Osteoblast (primary cell): ENCODE data around the gene UBN1. TPM values are rescaled to one million over a fixed set of nuclear protein-coding genes. Genes with fewer than 3 reads are reported as not detected.

ENCODE experiments used
- DNase-seq: peaks from one replicate; pipeline ENCODE4 v3.0.0; 2011; ENCODE audit warnings: low spot score, mixed read lengths; ENCODE audit not compliant: insufficient read length; ENCODE audit errors: missing footprints
- H2AFZ ChIP-seq: 2 replicates; pipeline ENCODE4 v1.6.0; 2011; ENCODE audit warnings: mild to moderate bottlenecking, low read length
- H3K27ac ChIP-seq: 2 replicates; pipeline ENCODE4 v1.5.1; 2011; ENCODE audit warnings: mild to moderate bottlenecking, low read depth, low read length, moderate library complexity
- H3K27me3 ChIP-seq: 2 replicates; pipeline ENCODE4 v1.6.0; 2012; ENCODE audit warnings: mild to moderate bottlenecking, control low read depth, inconsistent platforms, low read length, moderate library complexity; ENCODE audit not compliant: insufficient read depth
- H3K36me3 ChIP-seq: 2 replicates; pipeline ENCODE4 v1.5.1; 2011; ENCODE audit warnings: mild to moderate bottlenecking, low read length, control low read depth, moderate library complexity; ENCODE audit not compliant: insufficient read depth
- H3K4me1 ChIP-seq: 2 replicates; pipeline ENCODE4 v1.5.1; 2011; ENCODE audit warnings: mild to moderate bottlenecking, low read length, control low read depth, moderate library complexity; ENCODE audit not compliant: insufficient read depth
- H3K4me2 ChIP-seq: 2 replicates; pipeline ENCODE4 v1.6.0; 2011; ENCODE audit warnings: mild to moderate bottlenecking, low read length; ENCODE audit not compliant: insufficient read depth
- H3K4me3 ChIP-seq: fragments of 200-600 bp; sonication (generic); 3 replicates; pipeline ENCODE4 v1.5.1; 2012; ENCODE audit warnings: mild to moderate bottlenecking, low read length, inconsistent platforms; ENCODE audit not compliant: insufficient read depth
- H3K79me2 ChIP-seq: 2 replicates; pipeline ENCODE4 v1.6.0; 2012; ENCODE audit warnings: mild to moderate bottlenecking, low read length, control low read depth, inconsistent platforms; ENCODE audit not compliant: insufficient read depth
- H3K9me3 ChIP-seq: 2 replicates; pipeline ENCODE4 v1.5.1; 2011; ENCODE audit warnings: low read depth, low read length, control low read depth
- H4K20me1 ChIP-seq: 2 replicates; pipeline ENCODE4 v1.6.0; 2012; ENCODE audit warnings: mild to moderate bottlenecking, low read length, control low read depth; ENCODE audit not compliant: insufficient read depth
- total RNA-seq: library from RNA; depleted of rRNA; stranded (reverse); fragments of >200 nt; gene quantifications from 2 replicates; pipeline ENCODE4 v1.2.3, GENCODE V29; 2012
- TF ChIP-seq, protein P1 (sequence below): IDR thresholded peaks from 2 replicates; pipeline ENCODE4 v1.5.1; 2011; ENCODE audit warnings: mild to moderate bottlenecking, low read depth, low read length, moderate library complexity; ENCODE audit errors: extremely low read depth

Gene UBN1
- total RNA-seq, 1 donor = 38.4 TPM

DNA sequence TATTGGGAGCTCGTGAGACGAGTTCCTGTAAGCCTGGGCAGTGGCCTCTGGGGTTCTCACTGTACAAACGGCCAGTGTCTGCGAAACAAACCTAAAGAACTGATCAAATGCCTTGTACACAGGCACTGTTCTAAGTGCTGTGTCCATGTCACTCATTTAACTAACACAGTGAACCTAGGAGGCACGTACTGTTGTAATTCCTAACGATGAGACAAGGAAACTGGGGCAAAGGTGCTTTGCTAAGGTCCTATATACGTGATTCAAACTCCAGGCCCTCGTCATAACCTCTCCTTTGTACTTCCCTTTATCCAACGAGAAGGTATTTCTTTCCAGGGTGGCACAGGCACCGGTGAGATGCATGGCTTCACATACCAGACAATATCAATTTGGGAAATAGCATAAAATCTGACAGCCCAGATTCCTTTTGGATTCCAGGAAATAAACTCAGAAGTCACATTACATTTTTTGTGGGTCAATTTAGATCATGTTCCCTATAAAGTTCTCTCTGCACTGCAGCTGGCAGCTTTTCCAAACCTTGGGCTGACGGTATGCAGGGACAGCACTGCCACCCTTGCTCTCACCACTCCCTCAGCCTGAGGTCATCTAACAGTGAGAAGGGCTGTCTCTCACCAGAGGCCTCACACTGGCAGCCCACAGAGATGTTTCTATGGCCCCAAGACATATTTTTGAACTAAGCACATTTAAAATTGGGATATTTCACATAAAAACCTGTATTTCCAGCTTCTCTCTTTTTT lies 18.5 kb upstream of the UBN1 start:
- no peak overlapping the region for H2AFZ ChIP-seq
- no peaks in the 10 kb centered on the region for H3K9me3 ChIP-seq
- H3K79me2 ChIP-seq = peaks cover 7% of the 10 kb centered on the region
- peaks cover 84% of the 10 kb centered on the region for H3K36me3 ChIP-seq
- no peaks in the 10 kb centered on the region for H3K4me1 ChIP-seq
- no peak overlapping the region for H3K4me3 ChIP-seq
- peak; percentile 83 for DNase-seq
- no peaks in the 10 kb centered on the region for H3K27me3 ChIP-seq
- no peak overlapping the region for H3K27ac ChIP-seq
- no peak overlapping the region for H3K4me2 ChIP-seq
- TF ChIP-seq, protein P1, sequence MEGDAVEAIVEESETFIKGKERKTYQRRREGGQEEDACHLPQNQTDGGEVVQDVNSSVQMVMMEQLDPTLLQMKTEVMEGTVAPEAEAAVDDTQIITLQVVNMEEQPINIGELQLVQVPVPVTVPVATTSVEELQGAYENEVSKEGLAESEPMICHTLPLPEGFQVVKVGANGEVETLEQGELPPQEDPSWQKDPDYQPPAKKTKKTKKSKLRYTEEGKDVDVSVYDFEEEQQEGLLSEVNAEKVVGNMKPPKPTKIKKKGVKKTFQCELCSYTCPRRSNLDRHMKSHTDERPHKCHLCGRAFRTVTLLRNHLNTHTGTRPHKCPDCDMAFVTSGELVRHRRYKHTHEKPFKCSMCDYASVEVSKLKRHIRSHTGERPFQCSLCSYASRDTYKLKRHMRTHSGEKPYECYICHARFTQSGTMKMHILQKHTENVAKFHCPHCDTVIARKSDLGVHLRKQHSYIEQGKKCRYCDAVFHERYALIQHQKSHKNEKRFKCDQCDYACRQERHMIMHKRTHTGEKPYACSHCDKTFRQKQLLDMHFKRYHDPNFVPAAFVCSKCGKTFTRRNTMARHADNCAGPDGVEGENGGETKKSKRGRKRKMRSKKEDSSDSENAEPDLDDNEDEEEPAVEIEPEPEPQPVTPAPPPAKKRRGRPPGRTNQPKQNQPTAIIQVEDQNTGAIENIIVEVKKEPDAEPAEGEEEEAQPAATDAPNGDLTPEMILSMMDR = no peak
- H4K20me1 ChIP-seq = peaks cover 20% of the 10 kb centered on the region

DNA sequence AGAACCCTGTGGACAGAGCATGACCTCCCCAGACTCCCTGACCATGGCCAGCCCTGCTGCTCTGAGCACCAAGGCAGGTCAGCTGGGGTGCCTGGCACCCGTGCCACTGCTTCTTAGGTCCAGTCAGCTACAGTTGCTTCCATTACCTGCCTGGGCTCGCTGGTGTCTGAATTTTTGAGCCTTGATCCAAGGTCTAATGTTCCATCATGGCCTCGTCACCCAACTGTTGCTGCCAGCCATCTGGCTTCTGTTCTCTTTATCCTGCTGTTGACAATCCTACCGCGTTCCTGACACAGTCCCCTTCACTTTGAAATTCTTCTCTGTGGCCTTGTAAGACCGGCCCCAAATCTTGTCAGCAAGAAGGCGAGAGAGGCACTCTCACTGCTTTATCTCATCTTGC lies 16.9 kb upstream of the UBN1 start:
- H3K27ac ChIP-seq = no peak overlapping the region
- H3K4me3 ChIP-seq = no peak overlapping the region
- no peak overlapping the region for H2AFZ ChIP-seq
- no peak overlapping the region for H3K4me2 ChIP-seq
- H3K9me3 ChIP-seq = no peaks in the 10 kb centered on the region
- TF ChIP-seq, protein P1 = no peak
- H4K20me1 ChIP-seq = peaks cover 19% of the 10 kb centered on the region
- H3K4me1 ChIP-seq = no peaks in the 10 kb centered on the region
- H3K79me2 ChIP-seq = peaks cover 20% of the 10 kb centered on the region
- H3K27me3 ChIP-seq = no peaks in the 10 kb centered on the region
- DNase-seq = no peak
- H3K36me3 ChIP-seq = peaks cover 85% of the 10 kb centered on the region

DNA sequence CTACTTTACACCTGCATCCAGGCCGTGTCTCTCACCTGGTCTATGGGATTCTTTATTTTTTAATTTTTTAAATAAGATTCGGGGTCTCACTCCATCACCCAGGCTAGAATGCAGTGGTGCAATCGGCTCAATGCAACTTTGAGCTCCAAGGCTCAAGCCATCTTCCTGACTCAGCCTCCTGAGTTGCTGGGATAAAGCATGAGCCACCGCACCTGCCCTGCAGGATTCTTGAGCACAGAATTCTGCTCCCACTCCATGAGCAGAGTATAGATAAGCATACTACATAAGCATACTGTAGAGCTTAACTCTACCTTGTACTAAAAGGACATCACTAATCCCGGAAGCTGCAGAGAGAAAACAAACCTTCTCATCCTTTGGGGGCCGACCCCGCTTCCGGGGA lies 15.7 kb upstream of the UBN1 start:
- Histone ChIP-seq H3K27ac (no peak overlapping the region), H3K9me3 (no peaks in the 10 kb centered on the region), H4K20me1 (peaks cover 18% of the 10 kb centered on the region), H3K36me3 (peaks cover 84% of the 10 kb centered on the region), H3K79me2 (peaks cover 30% of the 10 kb centered on the region), H3K4me1 (no peaks in the 10 kb centered on the region), H3K4me3 (no peak overlapping the region), H3K27me3 (no peaks in the 10 kb centered on the region), H3K4me2 (no peak overlapping the region), H2AFZ (no peak overlapping the region)
- TF ChIP-seq, protein P1 = no peak
- DNase-seq = no peak

DNA sequence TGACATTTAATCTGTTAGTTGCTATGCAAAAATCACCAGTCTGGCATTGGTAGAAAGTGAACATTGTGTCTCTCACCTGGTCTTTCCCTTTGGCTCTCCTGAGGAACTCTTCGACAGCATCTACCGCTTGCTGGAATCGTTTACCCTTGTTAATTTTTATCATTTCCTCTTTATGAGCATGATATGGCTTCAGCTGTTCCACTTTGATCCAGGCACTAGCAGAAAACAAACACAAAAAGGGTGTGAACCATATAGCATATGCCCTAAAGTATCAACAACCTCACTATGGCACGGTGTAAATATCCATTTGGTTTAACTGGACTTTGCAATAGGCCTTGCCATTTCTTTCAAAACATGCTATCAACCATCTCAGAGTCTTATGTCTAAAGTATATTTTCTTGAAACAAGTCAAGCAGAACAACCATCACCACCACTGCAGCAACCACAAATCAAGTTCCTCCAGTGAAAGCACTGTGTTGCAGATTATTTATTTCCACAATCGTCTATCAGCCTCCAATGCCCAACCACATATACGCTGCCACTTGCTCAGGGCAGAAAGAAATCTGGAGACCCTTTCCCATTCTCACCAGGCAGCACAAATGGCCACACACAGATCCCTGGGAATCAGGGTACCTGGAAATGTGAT lies 14.5 kb upstream of the UBN1 start:
- Histone ChIP-seq H3K9me3 (no peaks in the 10 kb centered on the region), H3K27ac (no peak overlapping the region), H3K4me2 (no peak overlapping the region), H4K20me1 (peaks cover 14% of the 10 kb centered on the region), H3K79me2 (peaks cover 33% of the 10 kb centered on the region), H2AFZ (no peak overlapping the region), H3K27me3 (no peaks in the 10 kb centered on the region), H3K4me3 (no peak overlapping the region), H3K4me1 (no peaks in the 10 kb centered on the region), H3K36me3 (peaks cover 83% of the 10 kb centered on the region)
- TF ChIP-seq, protein P1 = no peak
- no peak for DNase-seq
